Keratinocyte (primary cell): ENCODE results near the gene OSBPL8.
"Not testable (repeated sequence)": the region's sequence is repeated elsewhere in the genome, so short reads cannot be mapped to it uniquely, and the experiment has no call there.

Experiments
- EZH2 ChIP-seq: IDR thresholded peaks from one replicate; pipeline ENCODE4 v1.6.1; 2012; ENCODE audit warnings: inconsistent platforms, mild to moderate bottlenecking, low read length, moderate library complexity
- TF ChIP-seq, protein P1 (sequence below), 3 experiments: IDR thresholded peaks in 1 of 3; conservative IDR thresholded peaks in 1 of 3; optimal IDR thresholded peaks in 1 of 3; 2 replicates in 2 of 3; 3 replicates in 1 of 3; pipeline versions ENCODE3 to v1.5.1; 2011; ENCODE audit warnings: low read length in 3 of 3, mild to moderate bottlenecking in 3 of 3, moderate library complexity in 2 of 3, control low read depth in 1 of 3, inconsistent platforms in 1 of 3; ENCODE audit not compliant: insufficient read depth in 2 of 3; ENCODE audit errors: extremely low read depth in 1 of 3

DNA sequence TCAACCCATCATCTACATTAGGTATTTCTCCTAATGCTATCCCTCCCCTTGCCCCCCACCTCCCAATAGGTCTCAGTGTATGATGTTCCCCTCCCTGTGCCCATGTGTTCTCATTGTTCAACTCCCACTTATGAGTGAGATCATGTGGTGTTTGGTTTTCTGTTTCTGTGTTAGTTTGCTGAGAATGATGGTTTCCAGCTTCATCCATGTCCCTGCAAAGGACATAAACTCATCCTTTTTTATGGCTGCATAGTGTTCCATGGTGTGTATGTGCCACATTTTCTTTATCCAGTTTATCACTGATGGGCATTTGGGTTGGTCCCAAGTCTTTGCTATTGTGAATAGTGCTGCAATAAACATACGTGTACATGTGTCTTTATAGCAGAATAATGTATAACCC lies 182.7 kb downstream of the OSBPL8 start:
- TF ChIP-seq, protein P1, sequence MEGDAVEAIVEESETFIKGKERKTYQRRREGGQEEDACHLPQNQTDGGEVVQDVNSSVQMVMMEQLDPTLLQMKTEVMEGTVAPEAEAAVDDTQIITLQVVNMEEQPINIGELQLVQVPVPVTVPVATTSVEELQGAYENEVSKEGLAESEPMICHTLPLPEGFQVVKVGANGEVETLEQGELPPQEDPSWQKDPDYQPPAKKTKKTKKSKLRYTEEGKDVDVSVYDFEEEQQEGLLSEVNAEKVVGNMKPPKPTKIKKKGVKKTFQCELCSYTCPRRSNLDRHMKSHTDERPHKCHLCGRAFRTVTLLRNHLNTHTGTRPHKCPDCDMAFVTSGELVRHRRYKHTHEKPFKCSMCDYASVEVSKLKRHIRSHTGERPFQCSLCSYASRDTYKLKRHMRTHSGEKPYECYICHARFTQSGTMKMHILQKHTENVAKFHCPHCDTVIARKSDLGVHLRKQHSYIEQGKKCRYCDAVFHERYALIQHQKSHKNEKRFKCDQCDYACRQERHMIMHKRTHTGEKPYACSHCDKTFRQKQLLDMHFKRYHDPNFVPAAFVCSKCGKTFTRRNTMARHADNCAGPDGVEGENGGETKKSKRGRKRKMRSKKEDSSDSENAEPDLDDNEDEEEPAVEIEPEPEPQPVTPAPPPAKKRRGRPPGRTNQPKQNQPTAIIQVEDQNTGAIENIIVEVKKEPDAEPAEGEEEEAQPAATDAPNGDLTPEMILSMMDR (optimal IDR thresholded peaks at IDR 0.05 in 1 of 3, IDR thresholded peaks at IDR 0.05 in 1 of 3, conservative IDR thresholded peaks at IDR 0.05 in 1 of 3; ENCODE audit: extremely low read depth in 1 of 3, insufficient read depth in 2 of 3, low read length in 3 of 3): not testable (repeated sequence)
- not testable (repeated sequence) for TF ChIP-seq EZH2
